ENCODE data around the gene EPSTI1. TPM values are rescaled to one million over a fixed set of nuclear protein-coding genes. Genes with fewer than 3 reads are reported as not detected.

Gene EPSTI1
- polyA plus RNA-seq, 2 of the 4 experiments (the other 2 are of a cell fraction) = 0.05 to 0.10 TPM

- Histone ChIP-seq H3K27ac (peak overlapping the region; percentile 76 to 78; a peak in 5 of 6 replicates), H3K4me3 (no peak overlapping the region), H3K9me3 (no peaks in the 10 kb centered on the region), H3K4me2 (peak overlapping the region; percentile 73; the same call in 2 of the 3 replicates), H3K4me1 (peaks cover 18% of the 10 kb centered on the region)
- FAIRE-seq = no peak
- no peak for ATAC-seq
- no peak for DNase-seq (ENCODE audit: low read depth in 1 of 2, low spot score in 1 of 2)
- 78% methylated on average over 2 of the region's 2 CpGs for WGBS (ENCODE audit: missing lambda C conversion rate)
- TF ChIP-seq CHD2 (IDR thresholded peaks at IDR 0.05; ENCODE audit: low read length, partially characterized antibody) (no peak), CEBPB (IDR thresholded peaks at IDR 0.05) (no peak), ZC3H11A (IDR thresholded peaks at IDR 0.05) (no peak), BCL3 (IDR thresholded peaks at IDR 0.05) (no peak), NPAS2 (CRISPR knock-in tag; IDR thresholded peaks at IDR 0.05; ENCODE audit: borderline replicate concordance) (no peak), JUN (IDR thresholded peaks at IDR 0.05) (no peak), HEYL (CRISPR knock-in tag; IDR thresholded peaks at IDR 0.05) (no peak), BHLHE40 (IDR thresholded peaks at IDR 0.05; ENCODE audit: low read depth, low read length) (no peak), SMC3 (IDR thresholded peaks at IDR 0.05) (no peak)
- POLR2A ChIA-PET = no interaction called here
- CTCF ChIA-PET = interaction anchor here (1.4 to 1.6 kb wide), 2 partner anchors 10 to 28 kb away, joined by 3 to 4 read pairs; no protein-coding TSS in a partner anchor
Measured at GRCh38 chr13:42997381-42997780, 5.3 kb upstream of the EPSTI1 start.

DNA sequence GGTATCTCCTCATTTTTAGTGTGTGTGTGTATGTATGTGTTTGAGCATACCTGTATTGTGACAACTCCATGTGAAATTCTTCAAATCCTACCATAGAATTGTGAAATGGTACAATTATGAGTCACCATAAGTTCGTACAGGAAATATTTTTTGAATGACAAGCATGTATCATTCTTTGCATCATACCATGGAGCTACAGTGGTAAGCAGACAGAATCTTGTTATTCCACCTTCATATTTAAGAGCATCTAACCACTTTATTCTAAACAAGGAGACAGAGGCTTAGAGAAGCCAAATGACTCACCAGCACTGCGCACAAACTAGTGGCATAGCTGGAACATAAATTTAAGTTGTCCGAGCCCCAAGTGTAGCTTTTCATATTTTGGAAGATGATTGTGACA, 4.5 kb upstream of the EPSTI1 start:
- FAIRE-seq (no peak), DNase-seq (ENCODE audit: low read depth in 1 of 2, low spot score in 1 of 2) (peak; percentile 30 to 50), ATAC-seq (peak; percentile 60 to 78; a peak in 5 of 6 replicates)
- H3K4me1 ChIP-seq = peaks cover 18% of the 10 kb centered on the region
- ChIA-PET POLR2A (interaction anchor here (0.6 kb wide), 1 partner anchor 118 kb away, joined by 4 read pairs; no protein-coding TSS in a partner anchor), CTCF (interaction anchor here (1.4 to 1.6 kb wide), 2 partner anchors 10 to 27 kb away, joined by 3 to 4 read pairs; no protein-coding TSS in a partner anchor)
- H3K9me3 ChIP-seq = no peaks in the 10 kb centered on the region
- peak overlapping the region; percentile 73 for H3K4me2 ChIP-seq
- H3K27ac ChIP-seq = peak overlapping the region; percentile 76 to 78; a peak in 5 of 6 replicates
- TF ChIP-seq FOSL2 (IDR thresholded peaks at IDR 0.05) = peak; percentile 83
- peak; percentile 88 for TF ChIP-seq FOSL2 (CRISPR knock-in tag; IDR thresholded peaks at IDR 0.05)
- TF ChIP-seq HES2 (IDR thresholded peaks at IDR 0.05) = 0 out of 2 replicates have a peak, but pooled peaks have one; percentile 38
- no peak for TF ChIP-seq CHD2 (IDR thresholded peaks at IDR 0.05; ENCODE audit: low read length, partially characterized antibody)
- no peak for TF ChIP-seq CBX8 (IDR thresholded peaks at IDR 0.05)
- TF ChIP-seq CHD4 (IDR thresholded peaks at IDR 0.05; ENCODE audit: borderline replicate concordance) = no peak
- TF ChIP-seq CEBPB (IDR thresholded peaks at IDR 0.05) = peak; percentile 74 to 83
- peak in 1 of 2 experiments; percentile 16; a peak in 1 of 5 replicates for TF ChIP-seq EP300 (IDR thresholded peaks at IDR 0.05)
- TF ChIP-seq JUNB (IDR thresholded peaks at IDR 0.05) = peak; percentile 65
- 52% methylated on average over 3 of the region's 3 CpGs for WGBS (ENCODE audit: missing lambda C conversion rate)
- H3K4me3 ChIP-seq = no peak overlapping the region

DNA sequence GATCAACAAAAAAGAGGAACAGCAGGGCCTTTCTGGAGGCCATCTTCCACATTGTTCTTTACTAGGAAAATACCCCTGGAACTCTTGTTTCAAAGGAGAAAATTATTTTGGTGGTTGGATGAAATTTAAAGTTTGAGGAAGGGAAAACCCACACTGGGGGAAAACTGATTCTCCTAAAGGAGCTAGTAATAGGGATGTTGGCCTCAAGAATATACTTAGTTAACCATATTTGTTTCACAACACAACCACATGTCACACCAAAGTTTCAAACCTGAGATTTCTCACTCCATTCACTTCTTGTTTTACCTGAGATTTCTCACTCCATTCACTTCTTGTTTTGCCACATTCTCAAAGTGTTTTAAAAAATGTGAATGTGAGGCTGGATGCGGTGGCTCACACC, 2.8 kb upstream of the EPSTI1 start:
- Histone ChIP-seq H3K4me1 (peaks cover 18% of the 10 kb centered on the region), H3K9me3 (no peaks in the 10 kb centered on the region), H3K4me2 (no peak overlapping the region), H3K27ac (peak overlapping the region; percentile 43 to 48; a peak in 2 of 6 replicates), H3K4me3 (no peak overlapping the region)
- ATAC-seq (no peak), FAIRE-seq (no peak), DNase-seq (ENCODE audit: low read depth in 1 of 2, low spot score in 1 of 2) (no peak)
- ChIA-PET CTCF (no interaction called here), POLR2A (no interaction called here)
- 85% methylated on average over 1 of the region's 1 CpG for WGBS (ENCODE audit: missing lambda C conversion rate)
- TF ChIP-seq SREBF2 (IDR thresholded peaks at IDR 0.05) = no peak
- TF ChIP-seq FOSL2 (IDR thresholded peaks at IDR 0.05) = no peak
- TF ChIP-seq FOSL2 (CRISPR knock-in tag; IDR thresholded peaks at IDR 0.05) = no peak
- no peak for TF ChIP-seq HMGXB4 (CRISPR knock-in tag; IDR thresholded peaks at IDR 0.05; ENCODE audit: borderline replicate concordance)
- TF ChIP-seq POLR2AphosphoS2 (conservative IDR thresholded peaks at IDR 0.05; ENCODE audit: low read length) = no peak
- TF ChIP-seq ZFP36 (IDR thresholded peaks at IDR 0.05; ENCODE audit: borderline replicate concordance, partially characterized antibody) = no peak

Measured in A549 (cell line).